HepG2 (cell line): ENCODE measurements around the gene STX10. TPM values are rescaled to one million over a fixed set of nuclear protein-coding genes. Genes with fewer than 3 reads are reported as not detected.
A peak's percentile ranks its signal among the peaks of the same experiment; 100 is the strongest.

Experiments used
- CEBPG ChIP-seq: IDR thresholded peaks from 2 replicates; pipeline ENCODE4 v1.6.1; 2016
- FOSL2 ChIP-seq: sonication (generic); formaldehyde crosslinking; IDR thresholded peaks from 2 replicates; pipeline ENCODE4 v1.4.0; 2020; ENCODE audit warnings: missing genetic modification reagents
- GATAD1 ChIP-seq: IDR thresholded peaks from 2 replicates; pipeline ENCODE4 v1.6.1; 2016; ENCODE audit warnings: missing genetic modification reagents, missing compliant biosample characterization
- GATAD2A ChIP-seq: IDR thresholded peaks from 2 replicates; pipeline ENCODE4 v1.6.1; 2016
- HNF1B ChIP-seq: sonication (generic); formaldehyde crosslinking; IDR thresholded peaks from 2 replicates; pipeline ENCODE4 v1.5.1; 2020; ENCODE audit warnings: mild to moderate bottlenecking, moderate library complexity, missing genetic modification reagents
- NFRKB ChIP-seq: fragments of 450-650 bp; IDR thresholded peaks from 2 replicates; pipeline ENCODE4 v1.6.1; 2017
- RARA ChIP-seq: IDR thresholded peaks from 2 replicates; pipeline ENCODE4 v1.6.1; 2016; ENCODE audit warnings: missing genetic modification reagents, missing compliant biosample characterization
- RFXAP ChIP-seq: sonication (generic); formaldehyde crosslinking; IDR thresholded peaks from 2 replicates; pipeline ENCODE4 v1.4.0; 2020; ENCODE audit warnings: missing genetic modification reagents, borderline replicate concordance
- SMAD3 ChIP-seq: sonication (generic); formaldehyde crosslinking; IDR thresholded peaks from 2 replicates; pipeline ENCODE4 v1.4.0; 2020; ENCODE audit warnings: missing genetic modification reagents
- SP5 ChIP-seq: IDR thresholded peaks from 2 replicates; pipeline ENCODE4 v1.6.1; 2016; ENCODE audit warnings: low read depth, borderline replicate concordance
- ZMYM3 ChIP-seq: sonication (generic); formaldehyde crosslinking; IDR thresholded peaks from 2 replicates; pipeline ENCODE4 v1.5.1; 2020; ENCODE audit warnings: mild to moderate bottlenecking, missing genetic modification reagents
- ZNF251 ChIP-seq: sonication (generic); formaldehyde crosslinking; IDR thresholded peaks from 2 replicates; pipeline ENCODE4 v1.9.0; 2021; ENCODE audit warnings: mild to moderate bottlenecking, missing genetic modification reagents
- ZNF335 ChIP-seq: sonication (generic); formaldehyde crosslinking; IDR thresholded peaks from 2 replicates; pipeline ENCODE4 v1.4.0; 2020; ENCODE audit warnings: missing genetic modification reagents
- ZNF460 ChIP-seq: sonication (generic); formaldehyde crosslinking; IDR thresholded peaks from 2 replicates; pipeline ENCODE4 v1.5.1; 2020; ENCODE audit warnings: missing genetic modification reagents, mild to moderate bottlenecking, borderline replicate concordance
- polyA plus RNA-seq, 8 experiments: library from polyadenylated mRNA; depleted of rRNA in 3 of 8; stranded (reverse) in 7 of 8; unstranded in 1 of 8; fragments of >200 nt; fragmentation: Illumina TruSeq in 4 of 8; extraction: Trizol in 4 of 8; gene quantifications; 2 replicates each; pipeline versions ENCODE4 v1.2.1 to v1.2.3, GENCODE V29; 2011 to 2016; ENCODE audit warnings: low read depth in 4 of 8, missing spikeins in 1 of 8, mixed read lengths in 1 of 8; ENCODE audit not compliant: insufficient read depth in 1 of 8
- total RNA-seq, 5 experiments: library from RNA; depleted of rRNA; stranded (reverse); fragments of >200 nt; fragmentation: Illumina TruSeq; extraction: Trizol; gene quantifications; 2 replicates each; pipeline ENCODE4 v1.2.3, GENCODE V29; 2016; ENCODE audit warnings: low read depth in 1 of 5
- TF ChIP-seq, protein P1 (sequence below): sonication (generic); formaldehyde crosslinking; IDR thresholded peaks from 2 replicates; pipeline ENCODE4 v1.4.0; 2020; ENCODE audit warnings: missing genetic modification reagents
- TF ChIP-seq, protein P2 (sequence below): IDR thresholded peaks from 2 replicates; pipeline ENCODE4 v1.6.1; 2016; ENCODE audit warnings: missing compliant biosample characterization, missing genetic modification reagents, borderline replicate concordance
- TF ChIP-seq, protein P3 (sequence below): IDR thresholded peaks from 2 replicates; pipeline ENCODE4 v1.6.1; 2016
- TF ChIP-seq, protein P4 (sequence below): sonication (generic); formaldehyde crosslinking; IDR thresholded peaks from 2 replicates; pipeline ENCODE4 v1.4.0; 2020; ENCODE audit warnings: missing genetic modification reagents
- TF ChIP-seq, protein P5 (sequence below): sonication (generic); formaldehyde crosslinking; IDR thresholded peaks from 2 replicates; pipeline ENCODE4 v1.4.0; 2020; ENCODE audit warnings: mild to moderate bottlenecking, missing genetic modification reagents
- TF ChIP-seq, protein P6 (sequence below): sonication (generic); formaldehyde crosslinking; IDR thresholded peaks from 2 replicates; pipeline ENCODE4 v1.8.0; 2022; ENCODE audit warnings: mild to moderate bottlenecking, missing genetic modification reagents; ENCODE audit not compliant: insufficient replicate concordance
- TF ChIP-seq, protein P7 (sequence below): IDR thresholded peaks from 2 replicates; pipeline ENCODE4 v1.6.1; 2016; ENCODE audit warnings: low read depth, borderline replicate concordance
- TF ChIP-seq, protein P8 (sequence below): IDR thresholded peaks from 2 replicates; pipeline ENCODE4 v1.6.1; 2012; ENCODE audit warnings: inconsistent platforms

Gene STX10
- total and polyA plus RNA-seq, 2 of the 13 experiments (the other 11 are each of a cell fraction or from before 2014, with no cell fraction given): 47.9 to 66.4 TPM

DNA sequence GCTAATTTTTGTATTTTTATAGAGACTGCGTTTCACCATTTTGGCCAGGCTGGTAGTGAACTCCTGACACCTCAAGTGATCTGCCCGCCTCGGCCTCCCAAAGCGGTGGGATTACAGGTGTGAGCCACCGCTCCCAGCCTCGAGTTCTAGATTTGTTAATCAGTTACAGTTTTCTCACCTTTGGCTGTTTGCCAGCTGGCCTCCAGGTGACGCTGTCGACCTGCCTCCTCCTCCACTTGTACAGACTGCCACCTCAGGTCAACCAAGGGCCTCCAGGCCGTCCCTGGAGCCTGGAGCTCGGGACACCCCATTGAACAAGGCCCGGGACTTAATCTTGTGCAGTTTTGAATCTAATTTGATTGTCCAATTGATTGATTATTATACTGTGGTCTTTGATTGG is 45.5 kb upstream of the STX10 start (continued):
- TF ChIP-seq GATAD1 (CRISPR knock-in tag) (0 out of 2 replicates have a peak, but pooled peaks have one; percentile 25), ZNF335 (CRISPR knock-in tag) (no peak), ZNF251 (CRISPR knock-in tag) (no peak), ZMYM3 (CRISPR knock-in tag) (peak; percentile 37; the same call in 1 of the 2 replicates), FOSL2 (CRISPR knock-in tag) (peak; percentile 22; the same call in 1 of the 2 replicates), CEBPG (0 out of 2 replicates have a peak, but pooled peaks have one; percentile 14), SMAD3 (peak; percentile 45; the same call in 1 of the 2 replicates), GATAD2A (CRISPR knock-in tag) (0 out of 2 replicates have a peak, but pooled peaks have one; percentile 42), ZNF460 (CRISPR knock-in tag) (peak; percentile 96), HNF1B (peak; percentile 89), RFXAP (CRISPR knock-in tag) (no peak), NFRKB (no peak), RARA (CRISPR knock-in tag) (peak; percentile 60), SP5 (CRISPR knock-in tag) (no peak)
- TF ChIP-seq, protein P1, sequence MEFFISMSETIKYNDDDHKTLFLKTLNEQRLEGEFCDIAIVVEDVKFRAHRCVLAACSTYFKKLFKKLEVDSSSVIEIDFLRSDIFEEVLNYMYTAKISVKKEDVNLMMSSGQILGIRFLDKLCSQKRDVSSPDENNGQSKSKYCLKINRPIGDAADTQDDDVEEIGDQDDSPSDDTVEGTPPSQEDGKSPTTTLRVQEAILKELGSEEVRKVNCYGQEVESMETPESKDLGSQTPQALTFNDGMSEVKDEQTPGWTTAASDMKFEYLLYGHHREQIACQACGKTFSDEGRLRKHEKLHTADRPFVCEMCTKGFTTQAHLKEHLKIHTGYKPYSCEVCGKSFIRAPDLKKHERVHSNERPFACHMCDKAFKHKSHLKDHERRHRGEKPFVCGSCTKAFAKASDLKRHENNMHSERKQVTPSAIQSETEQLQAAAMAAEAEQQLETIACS (CRISPR knock-in tag): no peak
- TF ChIP-seq, protein P2, sequence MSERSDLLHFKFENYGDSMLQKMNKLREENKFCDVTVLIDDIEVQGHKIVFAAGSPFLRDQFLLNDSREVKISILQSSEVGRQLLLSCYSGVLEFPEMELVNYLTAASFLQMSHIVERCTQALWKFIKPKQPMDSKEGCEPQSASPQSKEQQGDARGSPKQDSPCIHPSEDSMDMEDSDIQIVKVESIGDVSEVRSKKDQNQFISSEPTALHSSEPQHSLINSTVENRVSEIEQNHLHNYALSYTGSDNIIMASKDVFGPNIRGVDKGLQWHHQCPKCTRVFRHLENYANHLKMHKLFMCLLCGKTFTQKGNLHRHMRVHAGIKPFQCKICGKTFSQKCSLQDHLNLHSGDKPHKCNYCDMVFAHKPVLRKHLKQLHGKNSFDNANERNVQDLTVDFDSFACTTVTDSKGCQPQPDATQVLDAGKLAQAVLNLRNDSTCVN (CRISPR knock-in tag): peak; percentile 93
- TF ChIP-seq, protein P3, sequence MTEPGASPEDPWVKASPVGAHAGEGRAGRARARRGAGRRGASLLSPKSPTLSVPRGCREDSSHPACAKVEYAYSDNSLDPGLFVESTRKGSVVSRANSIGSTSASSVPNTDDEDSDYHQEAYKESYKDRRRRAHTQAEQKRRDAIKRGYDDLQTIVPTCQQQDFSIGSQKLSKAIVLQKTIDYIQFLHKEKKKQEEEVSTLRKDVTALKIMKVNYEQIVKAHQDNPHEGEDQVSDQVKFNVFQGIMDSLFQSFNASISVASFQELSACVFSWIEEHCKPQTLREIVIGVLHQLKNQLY (CRISPR knock-in tag): 0 out of 2 replicates have a peak, but pooled peaks have one; percentile 23
- TF ChIP-seq, protein P4, sequence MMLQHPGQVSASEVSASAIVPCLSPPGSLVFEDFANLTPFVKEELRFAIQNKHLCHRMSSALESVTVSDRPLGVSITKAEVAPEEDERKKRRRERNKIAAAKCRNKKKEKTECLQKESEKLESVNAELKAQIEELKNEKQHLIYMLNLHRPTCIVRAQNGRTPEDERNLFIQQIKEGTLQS (CRISPR knock-in tag): no peak
- TF ChIP-seq, protein P5, sequence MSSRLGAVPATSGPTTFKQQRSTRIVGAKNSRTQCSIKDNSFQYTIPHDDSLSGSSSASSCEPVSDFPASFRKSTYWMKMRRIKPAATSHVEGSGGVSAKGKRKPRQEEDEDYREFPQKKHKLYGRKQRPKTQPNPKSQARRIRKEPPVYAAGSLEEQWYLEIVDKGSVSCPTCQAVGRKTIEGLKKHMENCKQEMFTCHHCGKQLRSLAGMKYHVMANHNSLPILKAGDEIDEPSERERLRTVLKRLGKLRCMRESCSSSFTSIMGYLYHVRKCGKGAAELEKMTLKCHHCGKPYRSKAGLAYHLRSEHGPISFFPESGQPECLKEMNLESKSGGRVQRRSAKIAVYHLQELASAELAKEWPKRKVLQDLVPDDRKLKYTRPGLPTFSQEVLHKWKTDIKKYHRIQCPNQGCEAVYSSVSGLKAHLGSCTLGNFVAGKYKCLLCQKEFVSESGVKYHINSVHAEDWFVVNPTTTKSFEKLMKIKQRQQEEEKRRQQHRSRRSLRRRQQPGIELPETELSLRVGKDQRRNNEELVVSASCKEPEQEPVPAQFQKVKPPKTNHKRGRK (CRISPR knock-in tag): no peak
- TF ChIP-seq, protein P6, sequence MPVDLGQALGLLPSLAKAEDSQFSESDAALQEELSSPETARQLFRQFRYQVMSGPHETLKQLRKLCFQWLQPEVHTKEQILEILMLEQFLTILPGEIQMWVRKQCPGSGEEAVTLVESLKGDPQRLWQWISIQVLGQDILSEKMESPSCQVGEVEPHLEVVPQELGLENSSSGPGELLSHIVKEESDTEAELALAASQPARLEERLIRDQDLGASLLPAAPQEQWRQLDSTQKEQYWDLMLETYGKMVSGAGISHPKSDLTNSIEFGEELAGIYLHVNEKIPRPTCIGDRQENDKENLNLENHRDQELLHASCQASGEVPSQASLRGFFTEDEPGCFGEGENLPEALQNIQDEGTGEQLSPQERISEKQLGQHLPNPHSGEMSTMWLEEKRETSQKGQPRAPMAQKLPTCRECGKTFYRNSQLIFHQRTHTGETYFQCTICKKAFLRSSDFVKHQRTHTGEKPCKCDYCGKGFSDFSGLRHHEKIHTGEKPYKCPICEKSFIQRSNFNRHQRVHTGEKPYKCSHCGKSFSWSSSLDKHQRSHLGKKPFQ (CRISPR knock-in tag): peak; percentile 99
- TF ChIP-seq, protein P7, sequence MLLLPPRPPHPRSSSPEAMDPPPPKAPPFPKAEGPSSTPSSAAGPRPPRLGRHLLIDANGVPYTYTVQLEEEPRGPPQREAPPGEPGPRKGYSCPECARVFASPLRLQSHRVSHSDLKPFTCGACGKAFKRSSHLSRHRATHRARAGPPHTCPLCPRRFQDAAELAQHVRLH (CRISPR knock-in tag): 0 out of 2 replicates have a peak, but pooled peaks have one; percentile 30
- TF ChIP-seq, protein P8, sequence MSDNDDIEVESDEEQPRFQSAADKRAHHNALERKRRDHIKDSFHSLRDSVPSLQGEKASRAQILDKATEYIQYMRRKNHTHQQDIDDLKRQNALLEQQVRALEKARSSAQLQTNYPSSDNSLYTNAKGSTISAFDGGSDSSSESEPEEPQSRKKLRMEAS: no peak
